GM12878 (cell line): ENCODE results near the gene MAD2L2. TPM values are rescaled to one million over a fixed set of nuclear protein-coding genes. Genes with fewer than 3 reads are reported as not detected.

Experiments used
- CBX3 ChIP-seq: fragments of 200-600 bp; sonication (generic); IDR thresholded peaks from 2 replicates; pipeline ENCODE4 v1.6.1; 2016; ENCODE audit warnings: low read depth, borderline replicate concordance
- CHD1 ChIP-seq: IDR thresholded peaks from 2 replicates; pipeline ENCODE4 v1.6.1; 2012; ENCODE audit warnings: low read depth, low read length, improper control_type of control experiment
- EGR1 ChIP-seq, 2 experiments: IDR thresholded peaks; 1 replicate in 1 of 2; 2 replicates in 1 of 2; pipeline ENCODE4 v1.6.1; 2011 to 2012; ENCODE audit warnings: low read depth in 2 of 2, low read length in 2 of 2, borderline replicate concordance in 1 of 2, mild to moderate bottlenecking in 1 of 2, moderate library complexity in 1 of 2
- ETV6 ChIP-seq, 2 experiments: fragments of 450-650 bp in 1 of 2; IDR thresholded peaks in 1 of 2; conservative IDR thresholded peaks in 1 of 2; 2 replicates each; pipeline ENCODE4 v1.6.1; 2014; ENCODE audit warnings: antibody characterized with exemption in 1 of 2, borderline replicate concordance in 1 of 2, low read depth in 1 of 2, mild to moderate bottlenecking in 1 of 2, moderate library complexity in 1 of 2
- HDAC2 ChIP-seq: fragments of 200-600 bp; sonication (generic); IDR thresholded peaks from 2 replicates; pipeline ENCODE4 v1.6.1; 2017
- MTA3 ChIP-seq: IDR thresholded peaks from 2 replicates; pipeline ENCODE4 v1.6.1; 2012; ENCODE audit warnings: low read length, inconsistent platforms, borderline replicate concordance
- NFYA ChIP-seq: IDR thresholded peaks from 2 replicates; pipeline ENCODE4 v1.6.1; 2011; ENCODE audit warnings: low read depth, mild to moderate bottlenecking, low read length, improper control_type of control experiment, borderline replicate concordance
- NFYB ChIP-seq: IDR thresholded peaks from 2 replicates; pipeline ENCODE4 v1.6.1; 2011; ENCODE audit warnings: low read depth, mild to moderate bottlenecking, low read length, improper control_type of control experiment, moderate library complexity; ENCODE audit not compliant: insufficient read depth
- PBX3 ChIP-seq: IDR thresholded peaks from 2 replicates; pipeline ENCODE4 v1.6.1; 2011; ENCODE audit warnings: mild to moderate bottlenecking, low read depth, low read length, moderate library complexity; ENCODE audit not compliant: insufficient replicate concordance
- RCOR1 ChIP-seq: conservative IDR thresholded peaks from 2 replicates; pipeline ENCODE4 v1.6.1; 2012; ENCODE audit warnings: low read depth, low read length, improper control_type of control experiment
- SIX5 ChIP-seq: IDR thresholded peaks from 2 replicates; pipeline ENCODE4 v1.6.1; 2011; ENCODE audit warnings: mild to moderate bottlenecking, low read depth, low read length, moderate library complexity; ENCODE audit not compliant: severe bottlenecking
- SP1 ChIP-seq: IDR thresholded peaks from one replicate; pipeline ENCODE4 v1.6.1; 2011; ENCODE audit warnings: low read depth, low read length
- SPI1 ChIP-seq: IDR thresholded peaks from 2 replicates; pipeline ENCODE4 v1.6.1; 2011; ENCODE audit warnings: low read depth, mild to moderate bottlenecking, low read length, moderate library complexity, borderline replicate concordance; ENCODE audit not compliant: insufficient read depth
- SUZ12 ChIP-seq: fragments of 200-600 bp; sonication (generic); IDR thresholded peaks from one replicate; pipeline ENCODE4 v1.6.1; 2018; ENCODE audit warnings: antibody characterized with exemption, mild to moderate bottlenecking; ENCODE audit not compliant: unreplicated experiment
- USF2 ChIP-seq: IDR thresholded peaks from 2 replicates; pipeline ENCODE4 v1.6.1; 2011; ENCODE audit warnings: low read depth, low read length, improper control_type of control experiment, borderline replicate concordance
- polyA plus RNA-seq, 11 experiments: library from polyadenylated mRNA; depleted of rRNA in 4 of 11; unstranded in 6 of 11; stranded (reverse) in 5 of 11; fragments of >200 nt; fragmentation: Nextera tagmentation in 4 of 11; fragmentation: Illumina TruSeq in 1 of 11; extraction: Ambion mirVana in 4 of 11; extraction: Trizol in 1 of 11; gene quantifications; 1 replicate in 1 of 11; 2 replicates in 10 of 11; pipeline versions ENCODE4 v1.2.1 to v1.2.3, GENCODE V29; 2011 to 2016; ENCODE audit warnings: inconsistent platforms in 2 of 11, missing spikeins in 2 of 11, low read depth in 1 of 11
- total RNA-seq, 4 experiments: library from RNA; depleted of rRNA in 3 of 4; stranded (reverse); fragments of >200 nt in 3 of 4; fragmentation: Illumina TruSeq in 1 of 4; extraction: Trizol in 1 of 4; gene quantifications; 2 replicates each; pipeline versions ENCODE4 v1.2.1 to v1.2.3, GENCODE V29; 2013 to 2021
- TF ChIP-seq, protein P1 (sequence below): IDR thresholded peaks from 2 replicates; pipeline ENCODE4 v1.6.1; 2012; ENCODE audit warnings: low read depth, low read length, improper control_type of control experiment
- TF ChIP-seq, protein P2 (sequence below): fragments of 450-650 bp; IDR thresholded peaks from 2 replicates; pipeline ENCODE4 v1.6.1; 2017; ENCODE audit warnings: borderline replicate concordance
- TF ChIP-seq, protein P3 (sequence below): fragments of 450-650 bp; IDR thresholded peaks from 2 replicates; pipeline ENCODE4 v1.6.1; 2016; ENCODE audit warnings: mild to moderate bottlenecking
- TF ChIP-seq, protein P4 (sequence below): fragments of 450-650 bp; conservative IDR thresholded peaks from 2 replicates; pipeline ENCODE4 v1.6.1; 2017; ENCODE audit warnings: mild to moderate bottlenecking, moderate library complexity
- TF ChIP-seq, protein P5 (sequence below): IDR thresholded peaks from 2 replicates; pipeline ENCODE4 v1.6.1; 2011; ENCODE audit warnings: low read depth, mild to moderate bottlenecking, low read length, moderate library complexity, borderline replicate concordance; ENCODE audit errors: extremely low read depth

MAD2L2 gene
- total and polyA plus RNA-seq, 10 of the 15 experiments (the other 5 are each of a cell fraction or from before 2014, with no cell fraction given) = 3.5 to 95.0 (median 53.2) TPM

DNA sequence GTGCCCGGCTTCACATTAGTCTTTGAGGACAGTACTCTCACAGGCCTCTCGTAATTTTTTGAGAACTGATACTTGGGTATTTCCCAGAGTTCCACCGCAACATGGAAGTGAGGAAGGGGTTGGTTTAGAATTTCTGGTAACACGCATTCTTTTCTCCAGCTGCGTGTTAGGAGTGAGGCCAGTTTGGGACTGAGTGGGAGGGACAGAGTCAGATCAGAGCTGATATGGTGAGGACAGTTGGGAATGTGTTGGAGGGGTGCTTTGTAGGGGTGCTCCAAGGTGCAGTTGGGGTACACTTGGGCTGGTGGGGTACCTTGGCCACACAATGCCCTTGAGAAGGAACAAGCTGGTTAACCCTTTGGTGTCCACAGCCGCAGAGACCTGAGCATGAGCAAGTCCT lies 10.2 kb downstream of the MAD2L2 start (continued):
- TF ChIP-seq MTA3 = no peak; the same call in 1 of the 2 replicates
- TF ChIP-seq PBX3 = no peak
- TF ChIP-seq CHD1 = no peak
- TF ChIP-seq HDAC2 = no peak
- no peak for TF ChIP-seq CBX3
- TF ChIP-seq ETV6 (conservative IDR thresholded peaks at IDR 0.05 in 1 of 2, IDR thresholded peaks at IDR 0.05 in 1 of 2; ENCODE audit: borderline replicate concordance in 1 of 2, low read depth in 1 of 2) = no peak
- TF ChIP-seq, protein P1, sequence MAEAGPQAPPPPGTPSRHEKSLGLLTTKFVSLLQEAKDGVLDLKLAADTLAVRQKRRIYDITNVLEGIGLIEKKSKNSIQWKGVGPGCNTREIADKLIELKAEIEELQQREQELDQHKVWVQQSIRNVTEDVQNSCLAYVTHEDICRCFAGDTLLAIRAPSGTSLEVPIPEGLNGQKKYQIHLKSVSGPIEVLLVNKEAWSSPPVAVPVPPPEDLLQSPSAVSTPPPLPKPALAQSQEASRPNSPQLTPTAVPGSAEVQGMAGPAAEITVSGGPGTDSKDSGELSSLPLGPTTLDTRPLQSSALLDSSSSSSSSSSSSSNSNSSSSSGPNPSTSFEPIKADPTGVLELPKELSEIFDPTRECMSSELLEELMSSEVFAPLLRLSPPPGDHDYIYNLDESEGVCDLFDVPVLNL = no peak
- no peak for TF ChIP-seq EGR1 (IDR thresholded peaks at IDR 0.05; ENCODE audit: borderline replicate concordance in 1 of 2, low read depth in 2 of 2, low read length in 2 of 2)
- peak; percentile 92 for TF ChIP-seq SPI1
- no peak for TF ChIP-seq RCOR1
- TF ChIP-seq SP1 = no peak
- TF ChIP-seq NFYB = no peak
- TF ChIP-seq SUZ12 = no peak
- TF ChIP-seq SIX5 = no peak
- TF ChIP-seq, protein P2, sequence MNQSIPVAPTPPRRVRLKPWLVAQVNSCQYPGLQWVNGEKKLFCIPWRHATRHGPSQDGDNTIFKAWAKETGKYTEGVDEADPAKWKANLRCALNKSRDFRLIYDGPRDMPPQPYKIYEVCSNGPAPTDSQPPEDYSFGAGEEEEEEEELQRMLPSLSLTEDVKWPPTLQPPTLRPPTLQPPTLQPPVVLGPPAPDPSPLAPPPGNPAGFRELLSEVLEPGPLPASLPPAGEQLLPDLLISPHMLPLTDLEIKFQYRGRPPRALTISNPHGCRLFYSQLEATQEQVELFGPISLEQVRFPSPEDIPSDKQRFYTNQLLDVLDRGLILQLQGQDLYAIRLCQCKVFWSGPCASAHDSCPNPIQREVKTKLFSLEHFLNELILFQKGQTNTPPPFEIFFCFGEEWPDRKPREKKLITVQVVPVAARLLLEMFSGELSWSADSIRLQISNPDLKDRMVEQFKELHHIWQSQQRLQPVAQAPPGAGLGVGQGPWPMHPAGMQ = peak; percentile 53; the same call in 1 of the 2 replicates
- TF ChIP-seq USF2 = no peak
- no peak for TF ChIP-seq NFYA
- TF ChIP-seq, protein P3, sequence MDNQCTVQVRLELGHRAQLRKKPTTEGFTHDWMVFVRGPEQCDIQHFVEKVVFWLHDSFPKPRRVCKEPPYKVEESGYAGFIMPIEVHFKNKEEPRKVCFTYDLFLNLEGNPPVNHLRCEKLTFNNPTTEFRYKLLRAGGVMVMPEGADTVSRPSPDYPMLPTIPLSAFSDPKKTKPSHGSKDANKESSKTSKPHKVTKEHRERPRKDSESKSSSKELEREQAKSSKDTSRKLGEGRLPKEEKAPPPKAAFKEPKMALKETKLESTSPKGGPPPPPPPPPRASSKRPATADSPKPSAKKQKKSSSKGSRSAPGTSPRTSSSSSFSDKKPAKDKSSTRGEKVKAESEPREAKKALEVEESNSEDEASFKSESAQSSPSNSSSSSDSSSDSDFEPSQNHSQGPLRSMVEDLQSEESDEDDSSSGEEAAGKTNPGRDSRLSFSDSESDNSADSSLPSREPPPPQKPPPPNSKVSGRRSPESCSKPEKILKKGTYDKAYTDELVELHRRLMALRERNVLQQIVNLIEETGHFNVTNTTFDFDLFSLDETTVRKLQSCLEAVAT = no peak
- TF ChIP-seq, protein P4, sequence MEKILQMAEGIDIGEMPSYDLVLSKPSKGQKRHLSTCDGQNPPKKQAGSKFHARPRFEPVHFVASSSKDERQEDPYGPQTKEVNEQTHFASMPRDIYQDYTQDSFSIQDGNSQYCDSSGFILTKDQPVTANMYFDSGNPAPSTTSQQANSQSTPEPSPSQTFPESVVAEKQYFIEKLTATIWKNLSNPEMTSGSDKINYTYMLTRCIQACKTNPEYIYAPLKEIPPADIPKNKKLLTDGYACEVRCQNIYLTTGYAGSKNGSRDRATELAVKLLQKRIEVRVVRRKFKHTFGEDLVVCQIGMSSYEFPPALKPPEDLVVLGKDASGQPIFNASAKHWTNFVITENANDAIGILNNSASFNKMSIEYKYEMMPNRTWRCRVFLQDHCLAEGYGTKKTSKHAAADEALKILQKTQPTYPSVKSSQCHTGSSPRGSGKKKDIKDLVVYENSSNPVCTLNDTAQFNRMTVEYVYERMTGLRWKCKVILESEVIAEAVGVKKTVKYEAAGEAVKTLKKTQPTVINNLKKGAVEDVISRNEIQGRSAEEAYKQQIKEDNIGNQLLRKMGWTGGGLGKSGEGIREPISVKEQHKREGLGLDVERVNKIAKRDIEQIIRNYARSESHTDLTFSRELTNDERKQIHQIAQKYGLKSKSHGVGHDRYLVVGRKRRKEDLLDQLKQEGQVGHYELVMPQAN = no peak
- TF ChIP-seq, protein P5, sequence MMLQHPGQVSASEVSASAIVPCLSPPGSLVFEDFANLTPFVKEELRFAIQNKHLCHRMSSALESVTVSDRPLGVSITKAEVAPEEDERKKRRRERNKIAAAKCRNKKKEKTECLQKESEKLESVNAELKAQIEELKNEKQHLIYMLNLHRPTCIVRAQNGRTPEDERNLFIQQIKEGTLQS = no peak
